ENCODE results near the gene CAD. TPM values are rescaled to one million over a fixed set of nuclear protein-coding genes. Genes with fewer than 3 reads are reported as not detected.

The CAD gene
- total RNA-seq, 1 donor from 2014 or later = 26.0 TPM

DNA sequence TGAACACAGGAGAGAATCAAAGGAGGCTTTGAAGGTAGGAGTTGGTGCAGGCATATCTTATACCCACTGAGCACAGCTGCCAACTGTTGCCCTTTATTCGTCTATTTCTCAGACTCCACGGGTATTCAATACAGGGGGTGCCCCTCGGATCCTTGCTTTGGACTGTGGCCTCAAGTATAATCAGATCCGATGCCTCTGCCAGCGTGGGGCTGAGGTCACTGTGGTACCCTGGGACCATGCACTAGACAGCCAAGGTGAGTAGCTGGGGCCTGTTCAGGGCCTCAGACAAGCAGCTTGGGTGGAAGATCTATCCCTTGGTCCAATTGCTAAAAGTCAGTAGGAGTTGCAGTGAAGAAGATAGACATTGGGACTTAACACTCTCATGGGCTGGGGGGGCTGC lies 5.2 kb downstream of the CAD start:
- no peak for DNase-seq (ENCODE audit: low spot score)

GRCh38 chr2:27223416-27223815 lies 6.2 kb downstream of the CAD start:
- DNase-seq (ENCODE audit: low spot score) = no peak

GRCh38 chr2:27225526-27225925 lies 8.4 kb downstream of the CAD start:
- DNase-seq (ENCODE audit: low spot score) = no peak

DNA sequence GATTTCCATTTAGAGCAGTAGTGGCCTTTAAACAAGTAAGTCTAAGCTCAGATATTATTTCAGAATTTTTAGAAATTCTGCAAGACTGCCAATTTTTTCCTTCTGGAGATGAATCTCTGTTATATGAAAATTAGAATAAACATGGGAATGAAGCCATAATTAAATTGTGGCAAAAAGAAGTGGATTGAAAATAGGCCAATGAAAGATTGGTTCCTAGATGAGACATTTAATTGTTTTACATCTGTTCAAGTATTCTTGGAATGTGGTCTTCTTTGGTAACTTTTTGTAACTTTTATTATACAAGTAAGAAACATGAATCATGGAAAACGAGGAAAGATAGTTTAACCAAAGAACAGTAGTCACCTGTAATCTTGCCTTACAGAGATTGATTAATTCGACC lies 10.3 kb downstream of the CAD start:
- DNase-seq (ENCODE audit: low spot score) = no peak

DNA sequence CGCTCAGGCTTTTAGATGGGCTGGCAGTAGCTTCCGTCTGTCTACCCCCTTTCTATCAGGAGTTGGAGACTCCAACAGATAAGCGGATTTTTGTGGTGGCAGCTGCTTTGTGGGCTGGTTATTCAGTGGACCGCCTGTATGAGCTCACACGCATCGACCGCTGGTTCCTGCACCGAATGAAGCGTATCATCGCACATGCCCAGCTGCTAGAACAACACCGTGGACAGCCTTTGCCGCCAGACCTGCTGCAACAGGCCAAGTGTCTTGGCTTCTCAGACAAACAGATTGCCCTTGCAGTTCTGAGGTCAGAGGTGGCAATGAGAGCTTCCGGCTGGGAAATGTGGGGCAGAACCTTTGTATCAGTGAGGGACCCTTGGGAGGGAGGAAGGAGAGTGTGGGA lies 14.8 kb downstream of the CAD start:
- DNase-seq (ENCODE audit: low spot score) = no peak

GRCh38 chr2:27233341-27233740 lies 16.2 kb downstream of the CAD start:
- no peak for DNase-seq (ENCODE audit: low spot score)

DNA sequence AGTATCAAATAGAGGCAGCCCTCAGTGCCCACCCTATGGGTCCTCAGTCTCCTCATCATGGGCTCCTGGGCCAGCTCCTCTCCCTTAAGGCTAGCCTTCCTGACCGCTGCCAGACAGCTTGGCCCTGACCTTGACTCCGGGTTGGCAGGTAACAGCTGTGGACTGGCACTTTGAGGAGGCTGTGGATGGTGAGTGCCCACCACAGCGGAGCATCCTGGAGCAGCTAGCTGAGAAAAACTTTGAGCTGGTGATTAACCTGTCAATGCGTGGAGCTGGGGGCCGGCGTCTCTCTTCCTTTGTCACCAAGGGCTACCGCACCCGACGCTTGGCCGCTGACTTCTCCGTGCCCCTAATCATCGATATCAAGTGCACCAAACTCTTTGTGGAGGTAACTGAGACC lies 19.0 kb downstream of the CAD start:
- DNase-seq (ENCODE audit: low spot score) = no peak

DNA sequence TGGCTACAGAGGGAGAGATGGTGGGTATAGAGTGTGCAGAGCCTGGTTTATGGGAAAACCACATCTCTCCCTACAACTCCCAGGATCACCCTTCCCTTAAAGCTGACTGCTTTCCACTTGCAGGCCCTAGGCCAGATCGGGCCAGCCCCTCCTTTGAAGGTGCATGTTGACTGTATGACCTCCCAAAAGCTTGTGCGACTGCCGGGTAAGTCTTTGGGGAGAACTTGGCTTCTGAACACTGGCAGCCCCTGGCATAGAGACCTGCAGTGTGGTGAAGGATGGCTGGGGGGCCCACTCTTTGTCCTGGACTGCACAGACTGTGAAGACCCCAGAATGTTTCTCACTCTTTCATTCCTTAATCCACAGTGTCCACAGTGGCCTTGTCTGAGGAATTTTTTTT lies 19.5 kb downstream of the CAD start:
- DNase-seq (ENCODE audit: low spot score) = no peak

DNA sequence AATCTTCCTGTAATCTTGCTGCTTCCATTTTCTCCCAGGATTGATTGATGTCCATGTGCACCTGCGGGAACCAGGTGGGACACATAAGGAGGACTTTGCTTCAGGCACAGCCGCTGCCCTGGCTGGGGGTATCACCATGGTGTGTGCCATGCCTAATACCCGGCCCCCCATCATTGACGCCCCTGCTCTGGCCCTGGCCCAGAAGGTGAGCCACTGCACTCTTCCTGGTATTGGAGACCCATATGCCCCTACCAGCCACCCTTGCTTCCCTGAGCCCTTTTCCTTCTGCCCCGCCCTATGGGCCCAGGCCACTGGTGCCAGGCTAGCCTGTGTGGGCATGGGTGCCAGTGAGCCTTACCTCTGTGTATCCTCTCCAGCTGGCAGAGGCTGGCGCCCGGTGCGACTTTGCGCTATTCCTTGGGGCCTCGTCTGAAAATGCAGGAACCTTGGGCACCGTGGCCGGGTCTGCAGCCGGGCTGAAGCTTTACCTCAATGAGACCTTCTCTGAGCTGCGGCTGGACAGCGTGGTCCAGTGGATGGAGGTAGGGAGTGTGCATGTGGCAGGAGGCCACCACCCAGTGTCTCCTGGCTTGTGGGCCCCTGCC lies 20.3 kb downstream of the CAD start:
- DNase-seq (ENCODE audit: low spot score) = no peak

- DNase-seq (ENCODE audit: low spot score) = no peak
Observed at GRCh38 chr2:27238976-27239375, 21.8 kb downstream of the CAD start.

DNA sequence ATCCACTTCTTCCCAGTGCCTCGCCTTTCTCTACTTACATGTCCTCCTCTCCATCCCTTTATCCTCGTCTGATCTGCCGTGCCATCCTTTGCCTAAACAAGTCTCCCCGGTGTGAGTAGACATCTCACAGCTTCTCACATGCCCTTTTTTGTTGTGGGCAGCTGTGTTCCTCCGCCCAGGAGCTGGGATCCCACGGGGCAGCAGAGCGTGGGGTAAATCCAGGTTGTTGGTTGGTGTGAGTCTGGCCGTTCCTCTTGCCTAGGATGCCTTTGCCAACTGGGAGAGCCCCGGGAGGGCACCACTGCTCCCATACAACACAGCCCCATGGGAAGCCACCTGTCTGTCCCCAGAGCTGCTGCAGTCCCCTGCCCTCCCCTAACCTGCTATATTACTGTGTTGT lies 23.2 kb downstream of the CAD start:
- DNase-seq (ENCODE audit: low spot score) = no peak

- DNase-seq (ENCODE audit: low spot score) = no peak
Observed at GRCh38 chr2:27241761-27242613, 24.8 kb downstream of the CAD start.

DNA sequence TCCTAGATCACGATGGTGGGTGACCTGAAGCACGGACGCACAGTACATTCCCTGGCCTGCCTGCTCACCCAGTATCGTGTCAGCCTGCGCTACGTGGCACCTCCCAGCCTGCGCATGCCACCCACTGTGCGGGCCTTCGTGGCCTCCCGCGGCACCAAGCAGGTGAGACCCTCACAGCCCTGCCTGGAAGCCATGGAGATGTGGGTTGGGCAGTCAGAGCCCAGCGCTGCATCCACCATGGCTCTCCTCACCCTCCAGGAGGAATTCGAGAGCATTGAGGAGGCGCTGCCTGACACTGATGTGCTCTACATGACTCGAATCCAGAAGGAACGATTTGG lies 25.4 kb downstream of the CAD start:
- no peak for DNase-seq (ENCODE audit: low spot score)

DNA sequence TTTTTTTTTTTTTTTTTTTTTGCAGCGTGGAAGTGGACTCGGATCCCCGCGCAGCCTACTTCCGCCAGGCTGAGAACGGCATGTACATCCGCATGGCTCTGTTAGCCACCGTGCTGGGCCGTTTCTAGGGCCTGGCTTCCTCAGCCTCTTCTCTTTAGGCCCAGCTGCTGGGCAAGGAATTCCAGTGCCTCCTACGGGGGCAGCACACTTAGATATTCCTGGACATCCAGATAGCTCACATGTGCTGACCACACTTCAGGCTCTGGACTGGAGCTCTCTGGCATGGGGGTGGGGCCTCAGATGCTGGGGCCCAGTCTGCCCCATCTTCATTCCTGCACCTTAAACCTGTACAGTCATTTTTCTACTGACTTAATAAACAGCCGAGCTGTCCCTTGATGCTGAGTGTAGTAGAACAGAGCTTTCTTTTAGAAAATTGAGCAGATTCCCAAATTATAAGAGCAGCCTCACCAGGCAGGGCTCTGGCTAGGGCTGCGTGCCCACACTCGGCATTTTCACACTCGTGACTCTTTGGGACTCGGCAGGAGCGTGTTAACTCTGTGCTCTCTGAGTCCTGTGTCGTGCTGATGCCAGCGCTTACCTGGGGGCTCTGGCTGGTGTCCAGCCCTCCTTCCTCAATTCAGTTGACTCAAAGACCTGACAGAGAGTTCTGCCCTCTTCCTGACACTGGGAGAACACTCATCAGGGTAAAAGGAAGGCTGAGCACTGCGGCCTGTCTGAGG lies 26.4 kb downstream of the CAD start:
- DNase-seq (ENCODE audit: low spot score) = no peak

GRCh38 chr2:27245116-27245515 lies 27.9 kb downstream of the CAD start:
- DNase-seq (ENCODE audit: low spot score) = no peak

DNA sequence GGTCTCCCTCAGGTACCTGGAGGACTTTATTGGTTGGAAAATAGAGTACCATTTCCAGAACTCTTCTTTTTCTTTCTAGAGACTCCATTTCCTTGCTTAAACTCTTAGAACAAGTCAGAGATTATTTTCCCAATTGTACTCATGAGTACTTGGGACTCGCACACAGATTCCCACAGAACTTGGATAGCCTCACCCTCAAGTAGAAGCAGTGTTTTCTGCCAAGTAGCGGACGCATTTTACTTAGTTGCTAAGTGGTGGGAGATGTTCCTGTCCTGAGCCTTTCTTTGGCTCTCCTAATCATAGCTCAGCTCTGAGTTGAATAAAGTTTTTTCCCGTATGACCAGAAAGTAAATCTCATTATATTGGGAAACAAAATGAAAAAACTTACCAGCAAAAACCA lies 28.5 kb downstream of the CAD start:
- no peak for DNase-seq (ENCODE audit: low spot score)

DNA sequence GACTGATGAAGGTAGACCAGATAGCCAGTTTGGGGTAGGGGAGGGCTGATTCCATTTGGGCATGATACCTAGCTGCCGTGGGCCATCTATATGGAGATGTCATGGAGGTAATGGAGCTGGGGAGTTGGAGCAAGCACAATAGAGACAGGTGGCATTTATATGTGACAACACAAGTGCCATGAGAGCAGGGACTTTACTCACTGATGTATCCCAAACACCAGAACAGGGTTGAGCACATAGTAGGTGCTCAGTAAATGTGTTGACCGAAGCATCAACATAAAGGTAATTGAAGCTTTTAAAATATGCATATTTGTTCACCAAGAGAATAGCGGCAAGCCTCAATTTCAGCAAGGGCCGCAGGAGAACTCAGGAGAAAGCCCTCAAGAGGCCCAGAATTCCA lies 30.7 kb downstream of the CAD start:
- DNase-seq (ENCODE audit: low spot score) = no peak

GRCh38 chr2:27249159-27249890 lies 32.2 kb downstream of the CAD start:
- no peak for DNase-seq (ENCODE audit: low spot score)

DNA sequence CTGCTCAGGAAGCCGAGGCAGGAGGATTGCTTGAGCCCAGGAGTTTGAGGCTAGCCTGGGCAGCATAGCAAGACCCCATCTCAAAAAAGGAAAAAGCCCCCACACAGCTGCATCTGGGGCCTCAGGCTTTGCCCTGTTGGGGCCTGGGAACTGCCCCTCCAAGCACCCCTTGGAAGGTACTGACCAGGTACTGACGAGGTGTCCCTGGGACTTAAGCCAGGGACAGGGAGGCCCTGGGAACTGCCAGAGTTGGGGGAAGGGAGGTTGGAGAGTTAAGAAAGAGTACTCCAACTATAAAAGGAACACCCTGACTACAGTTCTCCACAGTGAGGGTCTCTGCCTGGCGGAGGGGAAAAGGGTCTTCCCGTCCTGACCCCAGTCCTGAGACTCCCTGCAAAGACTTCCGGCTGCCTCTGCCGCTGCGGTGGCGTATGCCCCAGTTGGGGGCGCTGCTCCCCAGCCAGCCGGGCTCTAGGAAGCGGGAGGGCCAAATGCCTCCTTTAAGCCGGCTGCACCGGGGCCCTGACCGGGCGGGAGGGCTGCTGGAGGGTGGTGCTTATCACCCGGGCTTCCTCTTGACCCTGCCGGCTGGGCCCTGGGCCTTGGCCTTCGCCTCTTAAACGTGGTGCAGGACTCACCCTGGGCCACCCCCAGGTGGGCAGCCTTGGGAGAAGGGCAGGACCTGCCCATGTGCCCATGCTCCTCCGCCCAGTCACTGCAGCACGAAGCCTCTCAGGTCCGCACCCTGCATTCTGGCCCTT lies 32.9 kb downstream of the CAD start:
- DNase-seq (ENCODE audit: low spot score) = no peak

GRCh38 chr2:27250652-27251379 lies 33.6 kb downstream of the CAD start:
- no peak for DNase-seq (ENCODE audit: low spot score)
